Measurements from ENCODE around the gene ADAM19. TPM values are rescaled to one million over a fixed set of nuclear protein-coding genes. Genes with fewer than 3 reads are reported as not detected.

ADAM19 gene
- total RNA-seq, 4 donors from 2014 or later = 4.0 to 28.1 (median 15.1) TPM

- no peaks in the 10 kb centered on the region for H3K27me3 ChIP-seq
- H3K4me1 ChIP-seq = peaks cover 8 to 32% (median 19%) of the 10 kb centered on the region in 4 donors
- peak in 1 of 3 donors; percentile 31 for TF ChIP-seq POLR2AphosphoS5 (IDR thresholded peaks at IDR 0.05)
- TF ChIP-seq CTCF (IDR thresholded peaks at IDR 0.05) = no peak
- no peaks in the 10 kb centered on the region for H3K36me3 ChIP-seq
- peak; percentile 44 for DNase-seq
- 66% methylated on average over 4 of the region's 4 CpGs; no CpG with 5 or more reads in 1 of the 2 donors for WGBS, 2 donors (ENCODE audit: low coverage in 1 of 2)
- intact Hi-C loops (cut with DNase I; ENCODE audit: low total_unique reads) = no loop called here
- H3K9me3 ChIP-seq = no peaks in the 10 kb centered on the region
- no peak overlapping the region for H3K4me3 ChIP-seq
- H3K27ac ChIP-seq = peak overlapping the region in 3 of 4 donors; percentile 2 to 81 (median 28)
- in situ Hi-C loops (cut with MboI; ENCODE audit: low pct_ligation_motif_present in 1 of 4, low pct_unique_long_range_greater_than_20kb in 1 of 4, low sequenced_read_pairs in 3 of 4) = loop anchor here in 2 of 4 donors (25.0 kb wide), 2 partner anchors 231 to 256 kb away; partner anchors contain the start of genes LSM11 (in 1 of the 2) and THG1L (in 1 of the 2)
Measured at GRCh38 chr5:157481265-157481664, 94.3 kb downstream of the ADAM19 start.

GRCh38 chr5:157479612-157480510 lies 95.7 kb downstream of the ADAM19 start:
- WGBS, 2 donors (ENCODE audit: low coverage in 1 of 2) = 70 to 88% methylated on average over 5 to 15 of the region's 15 CpGs
- DNase-seq = no peak
- intact Hi-C loops (cut with DNase I; ENCODE audit: low total_unique reads) = loop anchor here (10.0 kb wide), 1 partner anchor 115 kb away; no protein-coding TSS in a partner anchor
- in situ Hi-C loops (cut with MboI; ENCODE audit: low pct_ligation_motif_present in 1 of 4, low pct_unique_long_range_greater_than_20kb in 1 of 4, low sequenced_read_pairs in 3 of 4) = loop anchor here in 3 of 4 donors (10.0 to 25.0 kb wide), 4 partner anchors 145 to 257 kb away; partner anchors contain the start of genes LSM11 (in 1 of the 3) and THG1L (in 1 of the 3)
- H3K4me1 ChIP-seq = peaks cover 8 to 32% (median 19%) of the 10 kb centered on the region in 4 donors
- no peaks in the 10 kb centered on the region for H3K27me3 ChIP-seq
- H3K4me3 ChIP-seq = no peak overlapping the region
- H3K9me3 ChIP-seq = no peaks in the 10 kb centered on the region
- H3K27ac ChIP-seq = peak overlapping the region; percentile 60 to 81 (median 74)
- TF ChIP-seq POLR2A (IDR thresholded peaks at IDR 0.05) = no peak
- H3K36me3 ChIP-seq = no peaks in the 10 kb centered on the region

GRCh38 chr5:157479166-157479565 lies 96.4 kb downstream of the ADAM19 start:
- Histone ChIP-seq H3K4me1 (peaks cover 8 to 32% (median 19%) of the 10 kb centered on the region in 4 donors), H3K27ac (peak overlapping the region; percentile 60 to 81 (median 74))
- intact Hi-C loops (cut with DNase I; ENCODE audit: low total_unique reads) = loop anchor here (10.0 kb wide), 1 partner anchor 114 kb away; no protein-coding TSS in a partner anchor

GRCh38 chr5:157478726-157479125 lies 96.8 kb downstream of the ADAM19 start:
- intact Hi-C loops (cut with DNase I; ENCODE audit: low total_unique reads) = loop anchor here (10.0 kb wide), 1 partner anchor 114 kb away; no protein-coding TSS in a partner anchor
- Histone ChIP-seq H3K27me3 (no peaks in the 10 kb centered on the region), H3K27ac (peak overlapping the region; percentile 60 to 81 (median 74)), H3K4me3 (no peak overlapping the region), H3K36me3 (no peaks in the 10 kb centered on the region), H3K9me3 (no peaks in the 10 kb centered on the region), H3K4me1 (peaks cover 8 to 32% (median 19%) of the 10 kb centered on the region in 4 donors)
- TF ChIP-seq EP300 (IDR thresholded peaks at IDR 0.05; ENCODE audit: low read depth) (no peak), POLR2AphosphoS5 (IDR thresholded peaks at IDR 0.05) (no peak), CTCF (IDR thresholded peaks at IDR 0.05) (no peak), POLR2A (IDR thresholded peaks at IDR 0.05) (no peak)
- WGBS, 2 donors (ENCODE audit: low coverage in 1 of 2) = 72 to 73% methylated on average over 2 of the region's 2 CpGs
- in situ Hi-C loops (cut with MboI; ENCODE audit: low pct_ligation_motif_present in 1 of 4, low pct_unique_long_range_greater_than_20kb in 1 of 4, low sequenced_read_pairs in 3 of 4) = loop anchor here in 3 of 4 donors (10.0 to 25.0 kb wide), 4 partner anchors 144 to 259 kb away; partner anchors contain the start of genes LSM11 (in 1 of the 3) and THG1L (in 1 of the 3)
- no peak for DNase-seq

More at GRCh38 chr5:157479166-157479565, 96.4 kb downstream of the ADAM19 start:
- Histone ChIP-seq H3K4me3 (no peak overlapping the region), H3K36me3 (no peaks in the 10 kb centered on the region), H3K27me3 (no peaks in the 10 kb centered on the region), H3K9me3 (no peaks in the 10 kb centered on the region)
- WGBS, 2 donors (ENCODE audit: low coverage in 1 of 2) = 95% methylated on average over 4 of the region's 4 CpGs; no CpG with 5 or more reads in 1 of the 2 donors
- TF ChIP-seq POLR2A (IDR thresholded peaks at IDR 0.05) = no peak
- no peak for TF ChIP-seq CTCF (IDR thresholded peaks at IDR 0.05)
- no peak for TF ChIP-seq EP300 (IDR thresholded peaks at IDR 0.05; ENCODE audit: low read depth)
- no peak for TF ChIP-seq POLR2AphosphoS5 (IDR thresholded peaks at IDR 0.05)
- in situ Hi-C loops (cut with MboI; ENCODE audit: low pct_ligation_motif_present in 1 of 4, low pct_unique_long_range_greater_than_20kb in 1 of 4, low sequenced_read_pairs in 3 of 4) = loop anchor here in 3 of 4 donors (10.0 to 25.0 kb wide), 4 partner anchors 144 to 258 kb away; partner anchors contain the start of genes LSM11 (in 1 of the 3) and THG1L (in 1 of the 3)
- DNase-seq = no peak
